WTC11 (cell line): ENCODE results near the gene PPP1R9A. TPM values are rescaled to one million over a fixed set of nuclear protein-coding genes. Genes with fewer than 3 reads are reported as not detected.

ENCODE experiments used
- ATAC-seq: fragments of 200-7000 bp; cut with Tn5 transposase; 2 replicates; pipeline ENCODE4 v1.10.0; 2021; ENCODE audit warnings: mild to moderate bottlenecking, moderate library complexity
- CTCF ChIA-PET: fragments of 300-600 bp; sonication (Branson Sonifier 250); formaldehyde crosslinking; loops from one replicate; lab custom pipeline; 2021; ENCODE audit warnings: antibody characterized with exemption; lab: Charles Lee
- POLR2A ChIA-PET: fragments of 350-600 bp; sonication (Branson Sonifier 250); formaldehyde crosslinking; loops from one replicate; lab custom pipeline; 2021; ENCODE audit warnings: antibody characterized with exemption; lab: Charles Lee
- DNase-seq: peaks from one replicate; pipeline ENCODE4 v3.0.0; 2021; ENCODE audit warnings: low spot score
- H3K27ac Mint-ChIP-seq: 2 replicates; pipeline ENCODE4 v1.8.0; 2021; ENCODE audit warnings: mixed read lengths
- H3K27me3 Mint-ChIP-seq: 2 replicates; pipeline ENCODE4 v1.8.0; 2021; ENCODE audit warnings: low read depth, mild to moderate bottlenecking, moderate library complexity, mixed read lengths
- H3K36me3 Mint-ChIP-seq: 2 replicates; pipeline ENCODE4 v1.8.0; 2021; ENCODE audit warnings: mixed read lengths
- H3K4me1 Mint-ChIP-seq: 2 replicates; pipeline ENCODE4 v1.8.0; 2022; ENCODE audit warnings: mixed read lengths
- H3K4me3 Mint-ChIP-seq: 2 replicates; pipeline ENCODE4 v1.8.0; 2021; ENCODE audit warnings: mild to moderate bottlenecking, moderate library complexity, mixed read lengths
- H3K9me3 Mint-ChIP-seq: 2 replicates; pipeline ENCODE4 v1.8.0; 2021; ENCODE audit warnings: mixed read lengths
- ELF4 ChIP-seq: sonication (generic); formaldehyde crosslinking; IDR thresholded peaks from 2 replicates; pipeline ENCODE4 v1.8.1; 2022; ENCODE audit warnings: low read depth, mild to moderate bottlenecking, moderate library complexity, missing genetic modification reagents
- EMX1 ChIP-seq: fragments of 250-450 bp; sonication (Bioruptor Pico); IDR thresholded peaks from 2 replicates; pipeline ENCODE4 v1.8.0; 2021; ENCODE audit warnings: mild to moderate bottlenecking
- HMGA2 ChIP-seq: fragments of 250-450 bp; sonication (Bioruptor Pico); IDR thresholded peaks from 2 replicates; pipeline ENCODE4 v1.4.0; 2021; ENCODE audit warnings: mild to moderate bottlenecking, moderate library complexity
- JUN ChIP-seq: sonication (generic); formaldehyde crosslinking; IDR thresholded peaks from 2 replicates; pipeline ENCODE4 v1.8.0; 2023; ENCODE audit warnings: mild to moderate bottlenecking, missing genetic modification reagents
- KAT7 ChIP-seq: sonication (generic); formaldehyde crosslinking; IDR thresholded peaks from 2 replicates; pipeline ENCODE4 v1.8.1; 2023; ENCODE audit warnings: missing genetic modification reagents, mild to moderate bottlenecking, borderline replicate concordance
- MXD4 ChIP-seq: fragments of 250-450 bp; sonication (Bioruptor Pico); IDR thresholded peaks from 2 replicates; pipeline ENCODE4 v1.8.0; 2021; ENCODE audit warnings: mild to moderate bottlenecking, moderate library complexity, borderline replicate concordance
- NFYB ChIP-seq: sonication (generic); formaldehyde crosslinking; conservative IDR thresholded peaks from 2 replicates; pipeline ENCODE4 v1.8.0; 2022; ENCODE audit warnings: low read depth, missing genetic modification reagents
- OVOL2 ChIP-seq: fragments of 250-450 bp; sonication (Bioruptor Pico); IDR thresholded peaks from 2 replicates; pipeline ENCODE4 v1.9.0; 2021; ENCODE audit warnings: mild to moderate bottlenecking, borderline replicate concordance
- SMAD4 ChIP-seq: sonication (generic); formaldehyde crosslinking; IDR thresholded peaks from 2 replicates; pipeline ENCODE4 v1.8.0; 2022; ENCODE audit warnings: mild to moderate bottlenecking, missing genetic modification reagents
- ZNF138 ChIP-seq: sonication (generic); formaldehyde crosslinking; conservative IDR thresholded peaks from 2 replicates; pipeline ENCODE4 v1.8.1; 2022; ENCODE audit warnings: mild to moderate bottlenecking, moderate library complexity, missing genetic modification reagents
- ZNF219 ChIP-seq: sonication (generic); formaldehyde crosslinking; IDR thresholded peaks from 2 replicates; pipeline ENCODE4 v1.8.0; 2023; ENCODE audit warnings: missing genetic modification reagents, mild to moderate bottlenecking, borderline replicate concordance
- ZNF232 ChIP-seq: sonication (generic); formaldehyde crosslinking; IDR thresholded peaks from 2 replicates; pipeline ENCODE4 v1.8.0; 2022; ENCODE audit warnings: mild to moderate bottlenecking, missing genetic modification reagents
- ZNF396 ChIP-seq: fragments of 250-450 bp; sonication (Bioruptor Pico); IDR thresholded peaks from 2 replicates; pipeline ENCODE4 v1.8.0; 2021; ENCODE audit warnings: mild to moderate bottlenecking, moderate library complexity, borderline replicate concordance
- ZNF423 ChIP-seq: fragments of 250-450 bp; sonication (Bioruptor Pico); IDR thresholded peaks from 2 replicates; pipeline ENCODE4 v2.1.2; 2022; ENCODE audit warnings: mild to moderate bottlenecking, moderate library complexity
- ZNF671 ChIP-seq: fragments of 250-450 bp; sonication (Bioruptor Pico); IDR thresholded peaks from 2 replicates; pipeline ENCODE4 v1.8.0; 2021; ENCODE audit warnings: mild to moderate bottlenecking
- total RNA-seq: library from RNA; stranded (reverse); gene quantifications from 3 replicates; pipeline ENCODE4 v1.2.3, GENCODE V29; 2021
- TF ChIP-seq, protein P1 (sequence below): sonication (generic); formaldehyde crosslinking; IDR thresholded peaks from 2 replicates; pipeline ENCODE4 v1.8.0; 2022; ENCODE audit warnings: mild to moderate bottlenecking, missing genetic modification reagents
- TF ChIP-seq, protein P2 (sequence below): sonication (generic); formaldehyde crosslinking; IDR thresholded peaks from 2 replicates; pipeline ENCODE4 v1.8.1; 2023; ENCODE audit warnings: mild to moderate bottlenecking, missing genetic modification reagents, moderate library complexity
- TF ChIP-seq, protein P3 (sequence below): sonication (generic); formaldehyde crosslinking; IDR thresholded peaks from 2 replicates; pipeline ENCODE4 v1.8.1; 2023; ENCODE audit warnings: mild to moderate bottlenecking, missing genetic modification reagents, borderline replicate concordance
- TF ChIP-seq, protein P4 (sequence below): sonication (generic); formaldehyde crosslinking; IDR thresholded peaks from 2 replicates; pipeline ENCODE4 v1.8.0; 2022; ENCODE audit warnings: mild to moderate bottlenecking, missing genetic modification reagents
- TF ChIP-seq, protein P5 (sequence below): sonication (generic); formaldehyde crosslinking; IDR thresholded peaks from 2 replicates; pipeline ENCODE4 v1.8.0; 2023; ENCODE audit warnings: missing genetic modification reagents
- TF ChIP-seq, protein P6 (sequence below): fragments of 250-450 bp; sonication (Bioruptor Pico); IDR thresholded peaks from 2 replicates; pipeline ENCODE4 v1.9.0; 2021; ENCODE audit warnings: mild to moderate bottlenecking

Gene PPP1R9A
- total RNA-seq, 1 experiment from 2014 or later: 16.8 TPM

DNA sequence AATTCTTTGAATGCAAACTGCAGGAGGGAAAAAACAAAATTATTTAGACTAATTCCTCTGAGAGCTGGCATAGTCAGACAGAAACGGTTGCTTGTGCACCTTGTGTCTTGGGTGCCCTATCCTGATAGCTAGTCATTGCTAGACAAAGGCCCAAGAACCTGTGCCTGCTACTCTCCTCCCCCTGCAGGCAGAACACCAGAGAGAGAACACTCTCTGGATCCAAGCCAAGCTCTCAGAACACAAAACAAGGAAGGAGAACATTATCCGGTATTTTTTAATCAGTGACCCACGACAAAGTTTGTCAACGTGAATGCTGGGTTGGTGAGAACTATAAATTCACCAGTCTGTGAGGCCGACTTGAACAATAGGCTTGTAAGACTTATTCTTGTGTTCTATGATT is 18.8 kb upstream of the PPP1R9A start (continued):
- no peak for TF ChIP-seq ZNF396 (CRISPR knock-in tag)
- TF ChIP-seq, protein P1, sequence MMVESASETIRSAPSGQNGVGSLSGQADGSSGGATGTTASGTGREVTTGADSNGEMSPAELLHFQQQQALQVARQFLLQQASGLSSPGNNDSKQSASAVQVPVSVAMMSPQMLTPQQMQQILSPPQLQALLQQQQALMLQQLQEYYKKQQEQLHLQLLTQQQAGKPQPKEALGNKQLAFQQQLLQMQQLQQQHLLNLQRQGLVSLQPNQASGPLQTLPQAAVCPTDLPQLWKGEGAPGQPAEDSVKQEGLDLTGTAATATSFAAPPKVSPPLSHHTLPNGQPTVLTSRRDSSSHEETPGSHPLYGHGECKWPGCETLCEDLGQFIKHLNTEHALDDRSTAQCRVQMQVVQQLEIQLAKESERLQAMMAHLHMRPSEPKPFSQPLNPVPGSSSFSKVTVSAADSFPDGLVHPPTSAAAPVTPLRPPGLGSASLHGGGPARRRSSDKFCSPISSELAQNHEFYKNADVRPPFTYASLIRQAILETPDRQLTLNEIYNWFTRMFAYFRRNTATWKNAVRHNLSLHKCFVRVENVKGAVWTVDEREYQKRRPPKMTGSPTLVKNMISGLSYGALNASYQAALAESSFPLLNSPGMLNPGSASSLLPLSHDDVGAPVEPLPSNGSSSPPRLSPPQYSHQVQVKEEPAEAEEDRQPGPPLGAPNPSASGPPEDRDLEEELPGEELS: no peak
- no peak for TF ChIP-seq ZNF232 (CRISPR knock-in tag)
- TF ChIP-seq, protein P2, sequence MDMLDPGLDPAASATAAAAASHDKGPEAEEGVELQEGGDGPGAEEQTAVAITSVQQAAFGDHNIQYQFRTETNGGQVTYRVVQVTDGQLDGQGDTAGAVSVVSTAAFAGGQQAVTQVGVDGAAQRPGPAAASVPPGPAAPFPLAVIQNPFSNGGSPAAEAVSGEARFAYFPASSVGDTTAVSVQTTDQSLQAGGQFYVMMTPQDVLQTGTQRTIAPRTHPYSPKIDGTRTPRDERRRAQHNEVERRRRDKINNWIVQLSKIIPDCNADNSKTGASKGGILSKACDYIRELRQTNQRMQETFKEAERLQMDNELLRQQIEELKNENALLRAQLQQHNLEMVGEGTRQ: no peak
- no peak for TF ChIP-seq ZNF138 (CRISPR knock-in tag)
- TF ChIP-seq HMGA2: no peak
- TF ChIP-seq ELF4 (CRISPR knock-in tag): no peak
- no peak for TF ChIP-seq EMX1 (CRISPR knock-in tag)
- TF ChIP-seq KAT7 (CRISPR knock-in tag): no peak

DNA sequence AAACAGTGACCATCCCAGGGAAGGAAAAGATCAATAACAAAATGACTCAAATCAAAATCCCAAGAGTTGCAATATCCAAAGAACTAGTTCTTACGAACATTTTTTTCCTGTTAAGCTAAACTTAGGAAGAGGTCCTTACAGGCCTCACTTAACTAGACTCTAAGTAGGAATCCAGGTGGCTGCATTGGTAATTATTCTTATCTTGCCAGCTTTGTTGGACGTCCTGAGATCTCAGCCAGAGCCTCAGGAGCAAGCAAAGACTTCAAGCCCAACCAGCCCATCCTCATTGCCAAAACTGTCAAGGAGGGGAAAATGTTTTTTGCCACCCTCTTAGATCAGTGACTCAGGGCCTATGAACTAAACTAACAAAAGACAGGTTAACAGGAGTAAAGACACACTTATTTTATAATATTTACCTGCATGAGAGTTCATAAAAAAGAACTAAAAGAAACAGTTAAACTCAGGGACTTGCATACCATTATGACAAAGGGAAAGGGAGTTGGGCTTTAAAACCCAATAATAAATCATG is 18.3 kb upstream of the PPP1R9A start:
- DNase-seq (no peak), ATAC-seq (no peak)
- CTCF ChIA-PET: interaction anchor here (1.1 kb wide), 1 partner anchor 232 kb away, joined by 4 read pairs; no protein-coding TSS in a partner anchor
- H3K27ac Mint-ChIP-seq: no peak overlapping the region
- POLR2A ChIA-PET: no interaction called here
- TF ChIP-seq, protein P3, sequence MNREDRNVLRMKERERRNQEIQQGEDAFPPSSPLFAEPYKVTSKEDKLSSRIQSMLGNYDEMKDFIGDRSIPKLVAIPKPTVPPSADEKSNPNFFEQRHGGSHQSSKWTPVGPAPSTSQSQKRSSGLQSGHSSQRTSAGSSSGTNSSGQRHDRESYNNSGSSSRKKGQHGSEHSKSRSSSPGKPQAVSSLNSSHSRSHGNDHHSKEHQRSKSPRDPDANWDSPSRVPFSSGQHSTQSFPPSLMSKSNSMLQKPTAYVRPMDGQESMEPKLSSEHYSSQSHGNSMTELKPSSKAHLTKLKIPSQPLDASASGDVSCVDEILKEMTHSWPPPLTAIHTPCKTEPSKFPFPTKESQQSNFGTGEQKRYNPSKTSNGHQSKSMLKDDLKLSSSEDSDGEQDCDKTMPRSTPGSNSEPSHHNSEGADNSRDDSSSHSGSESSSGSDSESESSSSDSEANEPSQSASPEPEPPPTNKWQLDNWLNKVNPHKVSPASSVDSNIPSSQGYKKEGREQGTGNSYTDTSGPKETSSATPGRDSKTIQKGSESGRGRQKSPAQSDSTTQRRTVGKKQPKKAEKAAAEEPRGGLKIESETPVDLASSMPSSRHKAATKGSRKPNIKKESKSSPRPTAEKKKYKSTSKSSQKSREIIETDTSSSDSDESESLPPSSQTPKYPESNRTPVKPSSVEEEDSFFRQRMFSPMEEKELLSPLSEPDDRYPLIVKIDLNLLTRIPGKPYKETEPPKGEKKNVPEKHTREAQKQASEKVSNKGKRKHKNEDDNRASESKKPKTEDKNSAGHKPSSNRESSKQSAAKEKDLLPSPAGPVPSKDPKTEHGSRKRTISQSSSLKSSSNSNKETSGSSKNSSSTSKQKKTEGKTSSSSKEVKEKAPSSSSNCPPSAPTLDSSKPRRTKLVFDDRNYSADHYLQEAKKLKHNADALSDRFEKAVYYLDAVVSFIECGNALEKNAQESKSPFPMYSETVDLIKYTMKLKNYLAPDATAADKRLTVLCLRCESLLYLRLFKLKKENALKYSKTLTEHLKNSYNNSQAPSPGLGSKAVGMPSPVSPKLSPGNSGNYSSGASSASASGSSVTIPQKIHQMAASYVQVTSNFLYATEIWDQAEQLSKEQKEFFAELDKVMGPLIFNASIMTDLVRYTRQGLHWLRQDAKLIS (CRISPR knock-in tag): no peak
- TF ChIP-seq JUN (no peak), KAT7 (CRISPR knock-in tag) (no peak), NFYB (CRISPR knock-in tag) (no peak), SMAD4 (CRISPR knock-in tag) (no peak)
- H3K36me3 Mint-ChIP-seq: no peaks in the 10 kb centered on the region
- no peaks in the 10 kb centered on the region for H3K27me3 Mint-ChIP-seq
- H3K4me1 Mint-ChIP-seq: peaks cover 8% of the 10 kb centered on the region
- H3K9me3 Mint-ChIP-seq: peaks cover 6% of the 10 kb centered on the region; the same call in 1 of the 2 replicates
- H3K4me3 Mint-ChIP-seq: no peak overlapping the region

DNA sequence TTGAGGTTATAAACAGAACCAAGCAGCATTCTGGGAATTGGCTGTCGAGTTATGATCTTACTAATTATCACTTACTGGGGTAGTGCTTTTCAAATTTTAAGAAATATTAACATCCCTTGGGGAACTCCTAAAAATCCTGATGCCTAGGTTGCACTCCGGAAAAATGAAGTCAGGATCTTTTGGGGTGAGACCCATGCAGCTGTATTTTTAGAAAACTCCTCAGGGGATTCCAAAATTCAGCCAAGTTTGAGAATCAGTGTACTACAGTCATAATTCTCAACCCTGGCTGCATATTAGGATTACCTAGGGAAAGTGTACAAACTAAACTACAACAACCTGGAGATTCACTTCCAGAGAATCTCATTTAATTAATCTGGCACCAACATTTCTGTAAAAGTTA is 17.2 kb upstream of the PPP1R9A start:
- H3K9me3 Mint-ChIP-seq: peaks cover 6% of the 10 kb centered on the region; the same call in 1 of the 2 replicates
- no peaks in the 10 kb centered on the region for H3K27me3 Mint-ChIP-seq
- H3K4me3 Mint-ChIP-seq: no peak overlapping the region
- ATAC-seq (no peak), DNase-seq (no peak)
- H3K27ac Mint-ChIP-seq: no peak overlapping the region
- CTCF ChIA-PET: no interaction called here
- no peaks in the 10 kb centered on the region for H3K36me3 Mint-ChIP-seq
- peaks cover 8% of the 10 kb centered on the region for H3K4me1 Mint-ChIP-seq
- POLR2A ChIA-PET: no interaction called here
- TF ChIP-seq, protein P1: no peak
- TF ChIP-seq ZNF219 (no peak), ZNF423 (CRISPR knock-in tag) (no peak), ZNF671 (CRISPR knock-in tag) (no peak), OVOL2 (no peak), MXD4 (CRISPR knock-in tag) (no peak)
- TF ChIP-seq, protein P4, sequence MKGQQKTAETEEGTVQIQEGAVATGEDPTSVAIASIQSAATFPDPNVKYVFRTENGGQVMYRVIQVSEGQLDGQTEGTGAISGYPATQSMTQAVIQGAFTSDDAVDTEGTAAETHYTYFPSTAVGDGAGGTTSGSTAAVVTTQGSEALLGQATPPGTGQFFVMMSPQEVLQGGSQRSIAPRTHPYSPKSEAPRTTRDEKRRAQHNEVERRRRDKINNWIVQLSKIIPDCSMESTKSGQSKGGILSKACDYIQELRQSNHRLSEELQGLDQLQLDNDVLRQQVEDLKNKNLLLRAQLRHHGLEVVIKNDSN (CRISPR knock-in tag): no peak
- TF ChIP-seq, protein P5, sequence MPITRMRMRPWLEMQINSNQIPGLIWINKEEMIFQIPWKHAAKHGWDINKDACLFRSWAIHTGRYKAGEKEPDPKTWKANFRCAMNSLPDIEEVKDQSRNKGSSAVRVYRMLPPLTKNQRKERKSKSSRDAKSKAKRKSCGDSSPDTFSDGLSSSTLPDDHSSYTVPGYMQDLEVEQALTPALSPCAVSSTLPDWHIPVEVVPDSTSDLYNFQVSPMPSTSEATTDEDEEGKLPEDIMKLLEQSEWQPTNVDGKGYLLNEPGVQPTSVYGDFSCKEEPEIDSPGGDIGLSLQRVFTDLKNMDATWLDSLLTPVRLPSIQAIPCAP: no peak
- TF ChIP-seq, protein P6, sequence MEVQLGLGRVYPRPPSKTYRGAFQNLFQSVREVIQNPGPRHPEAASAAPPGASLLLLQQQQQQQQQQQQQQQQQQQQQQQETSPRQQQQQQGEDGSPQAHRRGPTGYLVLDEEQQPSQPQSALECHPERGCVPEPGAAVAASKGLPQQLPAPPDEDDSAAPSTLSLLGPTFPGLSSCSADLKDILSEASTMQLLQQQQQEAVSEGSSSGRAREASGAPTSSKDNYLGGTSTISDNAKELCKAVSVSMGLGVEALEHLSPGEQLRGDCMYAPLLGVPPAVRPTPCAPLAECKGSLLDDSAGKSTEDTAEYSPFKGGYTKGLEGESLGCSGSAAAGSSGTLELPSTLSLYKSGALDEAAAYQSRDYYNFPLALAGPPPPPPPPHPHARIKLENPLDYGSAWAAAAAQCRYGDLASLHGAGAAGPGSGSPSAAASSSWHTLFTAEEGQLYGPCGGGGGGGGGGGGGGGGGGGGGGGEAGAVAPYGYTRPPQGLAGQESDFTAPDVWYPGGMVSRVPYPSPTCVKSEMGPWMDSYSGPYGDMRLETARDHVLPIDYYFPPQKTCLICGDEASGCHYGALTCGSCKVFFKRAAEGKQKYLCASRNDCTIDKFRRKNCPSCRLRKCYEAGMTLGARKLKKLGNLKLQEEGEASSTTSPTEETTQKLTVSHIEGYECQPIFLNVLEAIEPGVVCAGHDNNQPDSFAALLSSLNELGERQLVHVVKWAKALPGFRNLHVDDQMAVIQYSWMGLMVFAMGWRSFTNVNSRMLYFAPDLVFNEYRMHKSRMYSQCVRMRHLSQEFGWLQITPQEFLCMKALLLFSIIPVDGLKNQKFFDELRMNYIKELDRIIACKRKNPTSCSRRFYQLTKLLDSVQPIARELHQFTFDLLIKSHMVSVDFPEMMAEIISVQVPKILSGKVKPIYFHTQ (CRISPR knock-in tag): no peak
